ENCODE measurements around the gene SPATA24.

DNA sequence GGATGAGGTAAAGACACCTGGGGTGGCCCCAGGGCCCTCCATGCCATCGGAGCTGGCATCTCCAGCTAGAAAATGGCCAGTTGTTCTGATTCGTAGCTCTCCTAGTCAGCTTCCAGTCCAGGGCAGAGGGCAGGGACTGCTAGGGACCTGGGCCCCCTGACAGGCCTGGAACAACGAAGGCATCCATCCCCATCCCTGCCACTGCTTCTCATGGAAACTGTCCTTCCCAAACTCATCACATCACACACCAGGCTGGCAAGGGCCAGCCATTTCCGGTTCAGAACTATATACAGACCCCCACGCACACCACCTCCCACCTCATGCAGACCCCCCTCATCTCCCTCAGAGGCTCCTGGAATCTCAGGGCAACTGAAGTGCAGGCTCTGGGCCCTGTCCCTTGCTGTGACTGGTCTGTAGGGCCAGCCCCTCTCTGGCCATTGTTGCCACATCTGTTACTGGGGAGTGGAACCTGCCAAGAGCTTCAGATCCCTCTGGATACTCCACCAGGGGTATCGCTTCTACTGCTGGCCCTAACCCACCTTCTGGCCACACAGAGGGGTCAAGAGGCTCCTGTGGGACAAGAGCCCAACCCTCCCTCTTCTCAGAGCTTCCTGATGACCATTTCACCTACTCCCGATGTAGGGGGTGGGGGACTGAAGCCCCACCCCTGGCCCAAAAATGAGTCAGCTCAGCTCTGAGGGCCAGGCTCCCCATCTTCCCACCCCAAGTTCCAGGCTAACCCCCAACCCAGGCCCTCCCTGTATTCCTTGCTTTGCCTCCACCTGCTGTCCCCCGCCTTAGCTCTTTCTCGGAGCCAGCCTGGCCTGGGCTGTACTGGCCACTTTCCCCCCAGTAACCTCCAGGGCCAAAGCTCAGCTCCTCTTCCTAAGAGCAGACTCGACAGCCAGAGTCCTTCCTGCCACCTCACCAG lies 13.0 kb downstream of the SPATA24 start:
- TF ChIP-seq, protein P1, sequence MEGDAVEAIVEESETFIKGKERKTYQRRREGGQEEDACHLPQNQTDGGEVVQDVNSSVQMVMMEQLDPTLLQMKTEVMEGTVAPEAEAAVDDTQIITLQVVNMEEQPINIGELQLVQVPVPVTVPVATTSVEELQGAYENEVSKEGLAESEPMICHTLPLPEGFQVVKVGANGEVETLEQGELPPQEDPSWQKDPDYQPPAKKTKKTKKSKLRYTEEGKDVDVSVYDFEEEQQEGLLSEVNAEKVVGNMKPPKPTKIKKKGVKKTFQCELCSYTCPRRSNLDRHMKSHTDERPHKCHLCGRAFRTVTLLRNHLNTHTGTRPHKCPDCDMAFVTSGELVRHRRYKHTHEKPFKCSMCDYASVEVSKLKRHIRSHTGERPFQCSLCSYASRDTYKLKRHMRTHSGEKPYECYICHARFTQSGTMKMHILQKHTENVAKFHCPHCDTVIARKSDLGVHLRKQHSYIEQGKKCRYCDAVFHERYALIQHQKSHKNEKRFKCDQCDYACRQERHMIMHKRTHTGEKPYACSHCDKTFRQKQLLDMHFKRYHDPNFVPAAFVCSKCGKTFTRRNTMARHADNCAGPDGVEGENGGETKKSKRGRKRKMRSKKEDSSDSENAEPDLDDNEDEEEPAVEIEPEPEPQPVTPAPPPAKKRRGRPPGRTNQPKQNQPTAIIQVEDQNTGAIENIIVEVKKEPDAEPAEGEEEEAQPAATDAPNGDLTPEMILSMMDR (IDR thresholded peaks at IDR 0.05), result no peak
- TF ChIP-seq POLR2A (IDR thresholded peaks at IDR 0.05), result no peak
